Progenitor cell of endocrine pancreas (in vitro differentiated cells): ENCODE data around the gene INPP5E. TPM values are rescaled to one million over a fixed set of nuclear protein-coding genes. Genes with fewer than 3 reads are reported as not detected.

Experiments
- DNase-seq: peaks from one replicate; pipeline ENCODE4 v3.0.0; 2021; ENCODE audit warnings: low spot score; ENCODE audit not compliant: unreplicated experiment
- H3K27ac Mint-ChIP-seq: 2 replicates; pipeline ENCODE4 v1.8.0; 2021; ENCODE audit warnings: mild to moderate bottlenecking, moderate library complexity, mixed read lengths
- H3K27me3 Mint-ChIP-seq: 2 replicates; pipeline ENCODE4 v1.8.0; 2021; ENCODE audit warnings: mixed read lengths
- H3K36me3 Mint-ChIP-seq: 2 replicates; pipeline ENCODE4 v1.8.0; 2022; ENCODE audit warnings: mixed read lengths; ENCODE audit not compliant: insufficient read depth
- H3K4me1 Mint-ChIP-seq: 2 replicates; pipeline ENCODE4 v1.8.0; 2021; ENCODE audit warnings: low read depth, mixed read lengths
- H3K4me3 Mint-ChIP-seq: 2 replicates; pipeline ENCODE4 v1.8.0; 2021; ENCODE audit warnings: low read depth, mild to moderate bottlenecking, moderate library complexity, mixed read lengths
- H3K9me3 Mint-ChIP-seq: 2 replicates; pipeline ENCODE4 v1.8.0; 2021; ENCODE audit warnings: low read depth, mixed read lengths
- CTCF ChIP-seq: fragments of 200-600 bp; sonication (generic); IDR thresholded peaks from one replicate; pipeline ENCODE4 v1.5.0; 2021; ENCODE audit warnings: antibody characterized with exemption, mild to moderate bottlenecking; ENCODE audit not compliant: unreplicated experiment
- total RNA-seq: library from RNA; stranded (reverse); gene quantifications from 2 replicates; pipeline ENCODE4 v1.2.1, GENCODE V29; 2021

The INPP5E gene
- total RNA-seq, 1 donor from 2014 or later = 25.1 TPM

- no peak overlapping the region for H3K4me3 Mint-ChIP-seq
- no peaks in the 10 kb centered on the region for H3K36me3 Mint-ChIP-seq
- no peak overlapping the region for H3K27ac Mint-ChIP-seq
- no peak for TF ChIP-seq CTCF
- no peak for DNase-seq
- H3K27me3 Mint-ChIP-seq = no peaks in the 10 kb centered on the region
- H3K9me3 Mint-ChIP-seq = no peaks in the 10 kb centered on the region
- no peaks in the 10 kb centered on the region for H3K4me1 Mint-ChIP-seq
These were observed 60.2 kb downstream of the INPP5E start for GRCh38 chr9:136379401-136379800.

DNA sequence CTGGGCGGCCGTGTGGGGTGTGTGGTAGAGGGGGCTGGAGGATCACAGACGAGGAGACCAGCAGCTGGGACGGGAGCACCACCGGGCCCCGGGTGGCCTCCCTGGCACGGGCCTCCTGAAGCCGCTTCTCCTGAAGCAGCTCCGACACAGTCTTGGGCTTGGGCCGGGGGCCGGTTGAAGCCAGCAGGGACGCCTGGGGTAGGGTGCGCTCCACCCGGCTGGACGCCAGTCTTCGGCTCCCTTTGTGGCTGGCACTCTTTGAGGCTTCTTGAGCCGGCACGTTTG is 60.7 kb downstream of the INPP5E start:
- no peaks in the 10 kb centered on the region for H3K9me3 Mint-ChIP-seq
- DNase-seq = no peak
- H3K27me3 Mint-ChIP-seq = no peaks in the 10 kb centered on the region
- H3K27ac Mint-ChIP-seq = no peak overlapping the region
- no peak overlapping the region for H3K4me3 Mint-ChIP-seq
- no peaks in the 10 kb centered on the region for H3K36me3 Mint-ChIP-seq
- no peaks in the 10 kb centered on the region for H3K4me1 Mint-ChIP-seq
- TF ChIP-seq CTCF = no peak

Other genes with a start within 250 kb of the INPP5E start
- gene LHX3, start 234.7 kb downstream of the INPP5E start, total RNA-seq = not detected in 2 replicates
- gene QSOX2, start 194.0 kb downstream of the INPP5E start, total RNA-seq = 24.0 and 24.1 TPM in 2 replicates
- 1.2 and 1.4 TPM in 2 replicates for gene CCDC187, start 135.8 kb downstream of the INPP5E start, total RNA-seq
- 79.2 and 82.2 TPM in 2 replicates for gene GPSM1, start 112.3 kb downstream of the INPP5E start, total RNA-seq
- 16.2 and 18.4 TPM in 2 replicates for gene DNLZ, start 76.1 kb downstream of the INPP5E start, total RNA-seq
- gene CARD9, start 66.2 kb downstream of the INPP5E start, total RNA-seq = 1.6 and 2.0 TPM in 2 replicates
- 22.3 and 23.7 TPM in 2 replicates for gene SNAPC4, start 39.7 kb downstream of the INPP5E start, total RNA-seq
- 68.3 and 70.9 TPM in 2 replicates for gene ENTR1, start 29.2 kb downstream of the INPP5E start, total RNA-seq
- 63.6 and 68.3 TPM in 2 replicates for gene PMPCA, start 29.2 kb downstream of the INPP5E start, total RNA-seq
- 76.1 and 78.8 TPM in 2 replicates for gene SEC16A, start 43.2 kb upstream of the INPP5E start, total RNA-seq
- gene NOTCH1, start 106.2 kb upstream of the INPP5E start, total RNA-seq = 109 and 130 TPM in 2 replicates
- gene EGFL7, start 223.1 kb upstream of the INPP5E start, total RNA-seq = 13.5 and 16.3 TPM in 2 replicates
- 27.7 and 28.0 TPM in 2 replicates for gene AGPAT2, start 247.6 kb upstream of the INPP5E start, total RNA-seq